NCI-H2196 treated with DMSO at 0.1 percent for 48 hours (cell line): ENCODE measurements around the gene OBSL1.
A peak's percentile ranks its signal among the peaks of the same experiment; 100 is the strongest.

ENCODE experiments used
- DNase-seq: peaks from one replicate; lab custom pipeline; 2025; ENCODE audit not compliant: unreplicated experiment; lab: John Stamatoyannopoulos, UW

Gene OBSL1

GRCh38 chr2:219597552-219598307 lies 26.4 kb upstream of the OBSL1 start, which contains the start of gene STK11IP:
Gene STK11IP (plus strand): TSS chr2:219597857. CDS start chr2:219598120, 263 bp downstream.
- DNase-seq = peak; percentile 97

GRCh38 chr2:219596954-219597551 lies 25.7 kb upstream of the OBSL1 start:
- DNase-seq = no peak

- no peak for DNase-seq
These were observed 23.9 kb upstream of the OBSL1 start for GRCh38 chr2:219595256-219595655.

GRCh38 chr2:219593154-219593553 lies 21.8 kb upstream of the OBSL1 start:
- DNase-seq = no peak

GRCh38 chr2:219592736-219593135 lies 21.4 kb upstream of the OBSL1 start:
- no peak for DNase-seq

GRCh38 chr2:219591091-219591490 lies 19.8 kb upstream of the OBSL1 start:
- DNase-seq = no peak

GRCh38 chr2:219581346-219581745 lies 10.0 kb upstream of the OBSL1 start:
- DNase-seq = no peak

- no peak for DNase-seq
These were observed 7.7 kb upstream of the OBSL1 start for GRCh38 chr2:219578811-219579613.

GRCh38 chr2:219576505-219577388 lies 5.4 kb upstream of the OBSL1 start:
- DNase-seq = no peak

- DNase-seq = no peak
These were observed 4.5 kb upstream of the OBSL1 start for GRCh38 chr2:219575566-219576504.

- DNase-seq = peak; percentile 84
These were observed 3.4 kb upstream of the OBSL1 start for GRCh38 chr2:219574484-219575311.

GRCh38 chr2:219573166-219573565 lies 1.8 kb upstream of the OBSL1 start:
- DNase-seq = peak; percentile 68

- no peak for DNase-seq
These were observed 1.1 kb upstream of the OBSL1 start, which contains the start of gene INHA for GRCh38 chr2:219572237-219573001. Gene INHA (plus strand): TSS chr2:219572310. CDS start chr2:219572375, 65 bp downstream.

- DNase-seq = no peak
These were observed 422 bp downstream of the OBSL1 start for GRCh38 chr2:219570924-219571310.

GRCh38 chr2:219570194-219570923 lies 980 bp downstream of the OBSL1 start:
- DNase-seq = no peak

- DNase-seq = no peak
These were observed 1.7 kb downstream of the OBSL1 start for GRCh38 chr2:219569635-219570034.

GRCh38 chr2:219569041-219569440 lies 2.3 kb downstream of the OBSL1 start:
- no peak for DNase-seq
